Erythroblast (primary cell): ENCODE measurements around the gene TRAF2.

Experiments
- GATA1 ChIP-seq: IDR thresholded peaks from 2 replicates; pipeline ENCODE4 v1.6.1; 2011; ENCODE audit warnings: low read depth, mild to moderate bottlenecking, control low read depth, low read length, moderate library complexity
- POLR2A ChIP-seq: IDR thresholded peaks from 2 replicates; pipeline ENCODE4 v1.6.1; 2011; ENCODE audit warnings: mild to moderate bottlenecking, low read length

DNA sequence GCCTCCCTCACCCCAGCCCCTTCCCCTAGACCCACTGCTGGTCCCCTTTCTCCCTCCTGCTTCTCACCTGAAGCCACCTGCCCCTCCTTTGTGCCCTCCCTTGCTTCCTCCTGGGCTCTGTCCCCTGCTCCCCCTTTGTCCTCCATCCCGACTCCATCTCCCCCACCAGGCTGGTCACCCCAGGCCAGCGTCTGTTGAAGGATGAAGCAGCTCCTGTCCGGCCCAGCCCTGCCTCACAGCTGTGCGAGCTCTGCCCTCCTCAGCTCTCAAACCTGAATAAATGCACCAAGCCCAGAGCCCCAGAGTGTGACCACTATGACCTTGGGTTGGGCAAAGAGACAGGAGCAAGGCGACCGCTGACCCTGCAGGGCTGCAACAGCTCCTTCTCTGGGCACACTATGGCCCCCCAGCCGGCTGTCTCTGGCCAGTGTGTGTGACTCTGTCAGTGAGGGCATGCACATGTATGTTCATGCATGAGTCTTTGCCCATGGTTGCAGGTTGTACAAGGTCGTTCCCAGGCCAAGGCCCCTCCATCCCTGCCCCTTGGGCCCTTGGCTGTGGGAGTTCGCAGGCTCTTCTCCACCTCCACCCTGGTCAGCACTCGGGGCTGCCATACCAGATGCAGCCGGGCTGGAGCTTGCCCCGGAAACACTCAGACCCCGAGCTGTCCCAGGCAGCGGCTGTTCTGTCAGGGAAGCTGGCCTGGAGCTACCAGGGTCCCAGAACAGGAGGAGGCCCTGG is 69.1 kb downstream of the TRAF2 start:
- TF ChIP-seq POLR2A: no peak
- no peak for TF ChIP-seq GATA1
